PC-9 (cell line): ENCODE data around the gene FLNB. TPM values are rescaled to one million over a fixed set of nuclear protein-coding genes. Genes with fewer than 3 reads are reported as not detected.
A peak's percentile ranks its signal among the peaks of the same experiment; 100 is the strongest.

ENCODE experiments used
- BruUV-seq: library from RNA; stranded (reverse); fragments of 400-500 nt; replicated peaks from 2 replicates; lab custom pipeline; 2021; lab: Mats Ljungman, UMichigan
- CTCF ChIA-PET: fragments of 300-600 bp; sonication (Branson Sonifier 250); formaldehyde crosslinking; loops from one replicate; lab custom pipeline; 2022; ENCODE audit warnings: antibody characterized with exemption; lab: Charles Lee
- POLR2A ChIA-PET: fragments of 300-600 bp; sonication (Branson Sonifier 250); formaldehyde crosslinking; loops from one replicate; lab custom pipeline; 2022; ENCODE audit warnings: antibody characterized with exemption; ENCODE audit not compliant: unreplicated experiment; lab: Charles Lee
- DNase-seq, 2 experiments: peaks; one replicate each; pipeline versions ENCODE4 v3.0.0 to v3.0.0-alpha.2; 2015 to 2022; ENCODE audit warnings: mixed read lengths in 1 of 2
- H2AFZ ChIP-seq: fragments of 200-600 bp; sonication (generic); 2 replicates; pipeline ENCODE4 v1.8.1; 2017; ENCODE audit warnings: antibody characterized with exemption
- H3F3A ChIP-seq: fragments of 200-600 bp; sonication (generic); 2 replicates; pipeline ENCODE4 v1.8.1; 2017; ENCODE audit warnings: antibody characterized with exemption, mild to moderate bottlenecking, low read depth; ENCODE audit not compliant: insufficient read depth
- H3K27ac ChIP-seq: fragments of 200-600 bp; sonication (generic); 2 replicates; pipeline ENCODE4 v1.6.1; 2016; ENCODE audit warnings: mixed run types
- H3K27me3 ChIP-seq: fragments of 200-600 bp; sonication (generic); 2 replicates; pipeline ENCODE4 v1.6.1; 2016; ENCODE audit warnings: low read depth, mixed run types; ENCODE audit not compliant: insufficient read depth
- H3K36me3 ChIP-seq: fragments of 200-600 bp; sonication (generic); 2 replicates; pipeline ENCODE4 v1.6.1; 2016; ENCODE audit warnings: low read depth, mixed run types
- H3K4me1 ChIP-seq: fragments of 200-600 bp; sonication (generic); replicated peaks from 2 replicates; pipeline ENCODE4 v1.6.1; 2016; ENCODE audit warnings: mixed run types; ENCODE audit not compliant: insufficient read depth
- H3K4me2 ChIP-seq: fragments of 200-600 bp; sonication (generic); 2 replicates; pipeline ENCODE4 v1.6.1; 2017; ENCODE audit warnings: mixed run types
- H3K4me3 ChIP-seq: fragments of 200-600 bp; sonication (generic); 2 replicates; pipeline ENCODE4 v1.6.1; 2016; ENCODE audit warnings: mixed run types
- H3K79me2 ChIP-seq: fragments of 200-600 bp; sonication (generic); 2 replicates; pipeline ENCODE4 v1.6.1; 2017; ENCODE audit warnings: low read depth, mixed run types
- H3K9me2 ChIP-seq: fragments of 200-600 bp; sonication (generic); 2 replicates; pipeline ENCODE4 v1.8.1; 2017; ENCODE audit warnings: mild to moderate bottlenecking; ENCODE audit not compliant: insufficient read depth
- H3K9me3 ChIP-seq: fragments of 200-600 bp; sonication (generic); 2 replicates; pipeline ENCODE4 v1.8.1; 2016; ENCODE audit warnings: low read depth; ENCODE audit not compliant: insufficient read depth
- H4K20me1 ChIP-seq: fragments of 200-600 bp; sonication (generic); 2 replicates; pipeline ENCODE4 v1.8.1; 2017; ENCODE audit not compliant: insufficient read depth
- EZH2 ChIP-seq: fragments of 200-600 bp; sonication (generic); IDR thresholded peaks from 2 replicates; pipeline ENCODE4 v1.8.0; 2017; ENCODE audit warnings: antibody characterized with exemption, low read depth
- intact Hi-C: fragments of 100-400 bp; cut with micrococcal nuclease; formaldehyde crosslinking; loops from one replicate; pipeline ENCODE4 v1.10.0; 2022; ENCODE audit not compliant: unreplicated experiment
- total RNA-seq: library from RNA; stranded (reverse); gene quantifications from 2 replicates; pipeline ENCODE4 v1.2.3, GENCODE V29; 2021
- TF ChIP-seq, protein P1 (sequence below): fragments of 200-600 bp; sonication (generic); conservative IDR thresholded peaks from 2 replicates; pipeline ENCODE4 v1.6.1; 2017; ENCODE audit warnings: mixed run types, antibody characterized with exemption, mild to moderate bottlenecking, moderate library complexity

FLNB gene
- total RNA-seq, 1 experiment from 2014 or later, result 349 TPM

DNA sequence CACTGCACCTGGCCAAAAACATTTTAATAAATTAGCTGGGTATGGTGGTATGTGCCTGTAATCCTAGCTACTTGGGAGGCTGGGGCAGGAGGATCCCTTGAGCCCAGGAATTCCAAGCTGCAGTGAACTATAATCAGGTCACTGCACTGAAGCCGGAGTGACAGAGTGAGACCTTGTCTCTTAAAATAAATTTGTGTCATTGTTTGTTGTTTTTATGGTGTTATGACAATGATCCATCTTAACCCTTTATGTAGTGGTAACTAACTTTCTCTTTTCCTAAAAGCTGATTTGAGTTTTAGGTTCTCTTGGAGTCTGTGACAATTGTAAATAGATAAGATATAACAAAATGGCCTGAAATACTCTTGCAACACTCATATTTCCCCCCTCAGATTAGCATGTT is 20.7 kb downstream of the FLNB start:
- TF ChIP-seq EZH2, result no peak
- TF ChIP-seq, protein P1, sequence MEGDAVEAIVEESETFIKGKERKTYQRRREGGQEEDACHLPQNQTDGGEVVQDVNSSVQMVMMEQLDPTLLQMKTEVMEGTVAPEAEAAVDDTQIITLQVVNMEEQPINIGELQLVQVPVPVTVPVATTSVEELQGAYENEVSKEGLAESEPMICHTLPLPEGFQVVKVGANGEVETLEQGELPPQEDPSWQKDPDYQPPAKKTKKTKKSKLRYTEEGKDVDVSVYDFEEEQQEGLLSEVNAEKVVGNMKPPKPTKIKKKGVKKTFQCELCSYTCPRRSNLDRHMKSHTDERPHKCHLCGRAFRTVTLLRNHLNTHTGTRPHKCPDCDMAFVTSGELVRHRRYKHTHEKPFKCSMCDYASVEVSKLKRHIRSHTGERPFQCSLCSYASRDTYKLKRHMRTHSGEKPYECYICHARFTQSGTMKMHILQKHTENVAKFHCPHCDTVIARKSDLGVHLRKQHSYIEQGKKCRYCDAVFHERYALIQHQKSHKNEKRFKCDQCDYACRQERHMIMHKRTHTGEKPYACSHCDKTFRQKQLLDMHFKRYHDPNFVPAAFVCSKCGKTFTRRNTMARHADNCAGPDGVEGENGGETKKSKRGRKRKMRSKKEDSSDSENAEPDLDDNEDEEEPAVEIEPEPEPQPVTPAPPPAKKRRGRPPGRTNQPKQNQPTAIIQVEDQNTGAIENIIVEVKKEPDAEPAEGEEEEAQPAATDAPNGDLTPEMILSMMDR, result no peak
- Histone ChIP-seq H3K36me3 (peaks cover 5% of the 10 kb centered on the region; the same call in 1 of the 2 replicates), H3K27ac (no peak overlapping the region), H3K4me3 (no peak overlapping the region), H3K27me3 (no peaks in the 10 kb centered on the region), H3K9me3 (no peaks in the 10 kb centered on the region), H3K4me1 (peaks cover 26% of the 10 kb centered on the region), H3K79me2 (peaks cover 97% of the 10 kb centered on the region), H4K20me1 (peaks cover 70% of the 10 kb centered on the region), H3K9me2 (no peaks in the 10 kb centered on the region), H2AFZ (no peak overlapping the region), H3F3A (peaks cover 25% of the 10 kb centered on the region; the same call in 1 of the 2 replicates), H3K4me2 (no peak overlapping the region)
- intact Hi-C loops, result no loop called here
- ChIA-PET POLR2A (no interaction called here), CTCF (interaction anchor here (0.6 kb wide), 1 partner anchor 10 kb away, joined by 14 read pairs; no protein-coding TSS in a partner anchor)
- BruUV-seq, result no TSS peak
- no peak for DNase-seq

DNA sequence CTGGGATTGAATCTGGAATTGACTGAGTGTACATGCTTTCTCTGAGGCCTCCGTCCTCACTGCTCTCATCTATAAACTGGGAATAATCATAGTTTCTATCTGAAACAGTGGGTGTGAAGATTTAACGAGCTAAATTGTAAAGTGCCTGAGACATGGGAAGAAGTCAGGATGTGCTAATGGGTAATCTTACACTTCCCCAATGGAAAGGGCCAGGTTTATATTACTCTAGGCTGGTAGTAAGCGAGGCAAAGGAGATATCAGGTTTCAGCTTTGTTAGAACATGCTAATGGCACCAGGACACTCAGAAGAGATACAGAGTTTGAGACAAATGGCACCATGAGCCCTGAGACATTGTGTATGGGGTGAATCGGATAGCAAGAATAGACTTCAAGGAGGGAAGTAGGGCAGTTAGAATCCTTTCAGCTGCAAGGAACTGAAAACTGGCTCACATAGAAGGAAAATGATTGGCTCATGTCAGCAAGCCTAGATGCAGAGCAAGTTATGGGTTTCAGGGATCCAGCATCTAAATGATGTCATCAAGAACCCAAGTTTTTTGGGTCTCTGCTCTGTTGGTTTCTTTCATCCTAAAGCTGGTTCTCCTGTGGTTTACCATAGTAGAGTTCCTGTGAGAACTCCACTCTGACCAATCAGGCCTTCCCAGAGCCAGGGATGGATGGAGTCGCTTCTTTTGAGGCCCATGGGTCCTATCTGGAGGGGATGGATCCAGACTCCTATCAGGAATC is 21.8 kb downstream of the FLNB start:
- Histone ChIP-seq H4K20me1 (peaks cover 75% of the 10 kb centered on the region), H3K27ac (peak overlapping the region; percentile 26; the same call in 1 of the 2 replicates)

DNA sequence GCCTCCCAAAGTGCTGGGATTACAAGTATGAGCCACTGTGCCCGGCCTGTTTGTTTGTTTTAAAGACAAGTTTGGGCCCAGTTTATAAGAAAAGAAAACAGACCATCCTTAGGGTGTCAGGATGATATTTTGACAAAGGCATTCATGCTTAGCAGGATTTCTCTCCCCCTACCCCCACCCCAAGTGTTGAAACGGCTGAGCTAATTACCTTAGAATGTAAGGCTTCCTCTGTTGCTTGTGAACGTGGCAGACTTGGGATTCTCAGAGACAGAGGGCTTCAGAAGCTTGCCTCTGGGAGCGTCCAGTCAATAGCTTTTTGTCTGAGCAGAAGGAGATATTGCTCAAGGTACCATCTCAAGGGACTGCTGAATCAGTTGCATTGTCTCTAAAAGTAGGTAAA is 24.0 kb downstream of the FLNB start:
- H3K4me1 ChIP-seq, result peaks cover 29% of the 10 kb centered on the region

More for the DNA sequence above, 21.8 kb downstream of the FLNB start:
- Histone ChIP-seq H3K4me2 (no peak overlapping the region), H3K4me1 (peaks cover 30% of the 10 kb centered on the region), H2AFZ (no peak overlapping the region), H3K27me3 (no peaks in the 10 kb centered on the region), H3K4me3 (no peak overlapping the region), H3K9me2 (no peaks in the 10 kb centered on the region), H3K36me3 (peaks cover 5% of the 10 kb centered on the region; the same call in 1 of the 2 replicates), H3K9me3 (no peaks in the 10 kb centered on the region), H3F3A (peaks cover 23% of the 10 kb centered on the region; the same call in 1 of the 2 replicates), H3K79me2 (peaks cover 97% of the 10 kb centered on the region)
- no peak for TF ChIP-seq EZH2
- TF ChIP-seq, protein P1, result no peak
- POLR2A ChIA-PET, result interaction anchor here (0.6 kb wide), 1 partner anchor 148 kb away, joined by 6 read pairs; no protein-coding TSS in a partner anchor
- BruUV-seq, result no TSS peak
- intact Hi-C loops, result no loop called here
- CTCF ChIA-PET, result no interaction called here
- DNase-seq, result no peak

More for the DNA sequence above, 24.0 kb downstream of the FLNB start:
- peak in 1 of 2 experiments; percentile 79 for DNase-seq
- Histone ChIP-seq H3K27ac (peak overlapping the region; percentile 64), H2AFZ (no peak overlapping the region), H4K20me1 (peaks cover 71% of the 10 kb centered on the region), H3K79me2 (peaks cover 97% of the 10 kb centered on the region), H3K27me3 (no peaks in the 10 kb centered on the region), H3K9me2 (no peaks in the 10 kb centered on the region), H3K4me3 (no peak overlapping the region), H3F3A (peaks cover 20% of the 10 kb centered on the region; the same call in 1 of the 2 replicates), H3K9me3 (no peaks in the 10 kb centered on the region), H3K4me2 (peak overlapping the region; percentile 28; the same call in 1 of the 2 replicates), H3K36me3 (peaks cover 5% of the 10 kb centered on the region; the same call in 1 of the 2 replicates)
- ChIA-PET CTCF (no interaction called here), POLR2A (no interaction called here)
- intact Hi-C loops, result no loop called here
- BruUV-seq, result no TSS peak
- TF ChIP-seq EZH2, result no peak
- TF ChIP-seq, protein P1, result no peak
